NCI-H345 (cell line): ENCODE data around the gene DPEP1.
"Not testable (repeated sequence)": the region's sequence is repeated elsewhere in the genome, so short reads cannot be mapped to it uniquely, and the experiment has no call there.

Experiments
- DNase-seq: peaks from one replicate; lab custom pipeline; 2025; lab: John Stamatoyannopoulos, UW

The DPEP1 gene

DNA sequence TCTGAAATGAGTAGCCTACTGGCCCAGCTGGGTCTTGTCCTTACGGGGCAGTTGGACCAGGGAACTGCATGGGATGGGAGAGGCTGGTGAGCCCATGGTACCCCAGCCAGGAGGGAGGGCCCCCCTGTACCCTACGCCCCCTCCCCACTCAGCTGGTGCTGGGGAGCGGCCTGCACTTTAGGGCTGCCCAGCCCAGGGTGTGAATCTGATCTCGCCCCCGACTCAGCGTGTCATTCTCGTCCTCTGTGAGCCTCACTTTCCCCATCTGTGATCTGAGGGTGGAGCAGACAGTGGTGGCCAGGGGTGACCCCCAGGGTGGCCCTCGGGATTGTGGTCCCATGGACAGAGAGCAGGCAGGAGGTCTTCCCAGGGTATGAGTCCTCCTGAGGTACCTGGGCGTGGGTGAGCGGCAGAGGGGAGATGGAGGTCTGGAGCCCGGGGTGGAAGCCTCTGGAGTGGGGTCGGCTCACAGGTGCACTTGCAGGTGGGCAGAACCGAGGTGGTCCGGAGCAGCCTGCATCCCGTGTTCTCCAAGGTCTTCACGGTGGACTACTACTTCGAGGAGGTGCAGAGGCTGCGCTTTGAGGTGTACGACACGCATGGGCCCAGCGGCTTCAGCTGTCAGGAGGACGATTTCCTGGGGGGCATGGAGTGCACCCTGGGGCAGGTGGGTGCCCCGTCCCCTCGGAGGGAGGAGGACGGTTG is 36.2 kb upstream of the DPEP1 start:
- DNase-seq = no peak

DNA sequence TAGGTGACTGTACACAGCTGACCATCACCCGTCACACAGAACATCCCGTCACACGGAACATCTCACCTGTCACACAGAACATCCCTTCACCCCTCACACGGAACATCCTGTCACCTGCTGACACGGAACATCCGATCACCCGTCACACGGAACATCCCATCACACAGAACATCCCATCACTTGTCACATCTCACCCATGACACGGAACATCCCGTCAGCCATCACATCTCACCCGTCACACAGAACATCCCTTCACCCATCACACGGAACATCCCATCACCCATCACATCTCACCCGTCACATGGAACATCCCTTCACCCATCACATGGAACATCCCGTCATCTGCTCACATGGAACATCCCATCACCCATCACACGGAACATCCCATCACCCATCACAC is 34.1 kb upstream of the DPEP1 start:
- no peak for DNase-seq

DNA sequence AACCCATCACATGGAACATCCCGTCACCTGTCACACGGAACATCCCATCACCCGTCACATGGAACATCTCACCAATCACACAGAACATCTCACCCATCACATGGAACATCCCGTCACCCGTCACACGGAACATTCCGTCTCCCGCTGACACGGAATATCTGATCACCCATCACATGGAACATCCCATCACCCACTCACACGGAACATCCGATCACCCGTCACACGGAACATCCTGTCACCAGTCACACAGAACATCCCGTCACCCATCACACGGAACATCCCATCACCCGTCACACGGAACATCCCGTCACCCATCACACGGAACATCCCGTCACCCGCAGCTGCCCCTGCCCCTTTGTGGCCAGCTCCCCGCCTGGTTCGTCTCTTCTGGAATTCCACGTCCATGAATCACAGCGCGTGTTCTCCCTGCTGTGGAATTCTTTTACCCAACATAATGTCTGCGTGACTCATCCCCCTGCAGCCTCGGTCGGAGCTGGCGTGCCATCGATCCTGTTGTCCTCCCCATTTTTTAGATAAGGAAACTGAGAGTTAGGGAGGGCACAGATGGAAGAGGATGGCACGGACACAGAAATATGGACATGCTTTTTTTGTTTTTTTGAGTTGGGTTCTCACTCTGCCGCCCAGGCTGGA is 32.3 kb upstream of the DPEP1 start:
- no peak for DNase-seq

DNA sequence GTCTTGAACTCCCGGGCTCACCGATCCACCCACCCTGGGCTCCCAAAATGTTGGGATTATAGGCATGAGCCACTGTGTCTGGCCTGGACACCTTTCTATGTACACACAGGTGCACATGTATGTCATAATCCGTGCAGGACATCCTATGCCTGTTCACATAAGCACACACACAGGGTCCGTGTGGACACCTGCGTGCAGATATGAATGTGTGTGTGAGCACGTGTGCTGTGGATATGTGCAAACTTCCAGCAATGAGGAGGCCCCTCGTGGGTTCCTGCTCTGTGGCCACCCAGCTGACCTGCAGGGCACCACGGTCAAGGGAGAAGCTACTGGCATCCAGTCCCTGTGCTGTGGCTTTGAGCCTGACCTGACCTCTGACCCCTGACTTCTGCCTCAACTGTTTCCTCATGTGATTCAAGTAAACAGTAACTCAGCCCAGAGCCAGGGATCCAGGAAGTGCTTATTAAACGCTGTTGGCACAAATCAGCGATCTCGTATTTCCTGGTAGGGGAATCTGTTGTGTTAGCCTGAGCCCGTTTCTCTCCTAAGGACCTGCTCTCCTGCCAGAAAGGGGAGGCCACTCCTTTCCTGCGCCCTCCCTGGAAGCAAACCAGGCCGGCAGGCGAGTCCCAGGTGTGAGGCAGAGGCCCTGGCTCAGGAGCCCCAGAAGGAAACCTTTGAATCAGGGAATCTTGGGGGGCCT is 31.4 kb upstream of the DPEP1 start:
- DNase-seq = no peak

DNA sequence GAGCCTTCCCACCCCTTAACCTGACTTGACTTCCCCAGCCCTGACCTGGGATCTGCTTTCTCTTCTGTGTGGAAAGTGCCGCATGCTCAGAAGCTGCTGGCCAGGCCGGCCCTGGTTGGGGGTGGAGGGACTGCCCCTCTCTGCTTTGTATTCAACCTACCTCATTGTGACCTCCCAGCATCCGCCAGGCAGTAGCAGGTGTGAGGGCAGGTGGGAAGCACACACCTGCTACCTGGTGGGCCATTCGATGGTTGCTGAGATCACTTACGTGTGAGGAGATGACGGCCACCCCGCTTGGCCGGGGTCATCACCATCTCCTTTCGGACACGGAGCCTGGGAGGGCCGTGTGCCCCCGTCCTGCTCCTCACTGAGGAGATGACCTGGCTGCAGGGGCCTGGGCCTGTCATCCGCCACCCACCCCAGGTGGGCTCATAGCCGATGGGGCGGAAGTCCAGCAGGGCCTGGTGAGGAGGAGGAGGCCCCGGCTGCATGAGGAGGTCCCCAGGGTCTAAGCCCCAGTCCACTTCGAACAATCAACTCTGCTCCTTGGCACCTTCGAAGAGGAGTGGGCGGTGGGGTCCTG is 30.7 kb upstream of the DPEP1 start:
- DNase-seq = no peak

GRCh38 chr16:89583197-89583894 is 30.1 kb upstream of the DPEP1 start:
- DNase-seq = no peak

DNA sequence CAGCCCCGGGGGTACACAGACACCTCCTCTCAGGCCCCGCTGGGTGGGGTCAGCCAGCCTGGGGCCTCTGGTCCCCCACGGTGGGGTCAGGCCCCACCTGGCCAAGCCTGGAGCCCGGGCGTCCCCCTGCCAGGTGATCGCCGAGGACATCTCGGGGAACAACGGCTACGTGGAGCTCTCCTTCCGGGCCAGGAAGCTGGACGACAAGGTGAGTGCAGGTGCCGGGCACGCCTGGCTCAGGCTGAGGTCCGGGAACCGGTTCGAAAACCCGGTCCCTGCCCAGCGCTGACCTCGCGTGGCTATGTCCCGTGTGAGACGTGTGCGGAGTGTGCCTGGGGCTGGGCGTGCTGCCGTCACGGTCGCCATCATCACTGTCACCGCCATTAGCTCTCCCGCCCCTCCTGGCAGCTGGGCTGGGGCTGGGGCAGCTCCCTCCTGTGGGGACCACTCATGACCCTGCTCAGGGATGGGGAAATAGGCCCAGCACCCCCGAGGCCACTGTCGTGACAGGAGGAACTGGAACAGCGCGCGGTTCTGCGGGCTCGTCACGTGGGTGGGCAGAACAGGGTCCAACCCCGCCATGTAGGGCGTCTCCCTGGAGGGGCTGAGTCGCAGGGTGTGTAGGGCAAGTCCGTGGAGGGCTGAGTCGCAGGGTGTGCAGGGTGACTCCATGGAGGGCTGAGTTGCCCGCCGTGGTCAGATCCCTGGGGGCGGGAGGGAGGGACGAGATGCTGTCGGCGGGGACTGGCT is 29.4 kb upstream of the DPEP1 start:
- DNase-seq = no peak

DNA sequence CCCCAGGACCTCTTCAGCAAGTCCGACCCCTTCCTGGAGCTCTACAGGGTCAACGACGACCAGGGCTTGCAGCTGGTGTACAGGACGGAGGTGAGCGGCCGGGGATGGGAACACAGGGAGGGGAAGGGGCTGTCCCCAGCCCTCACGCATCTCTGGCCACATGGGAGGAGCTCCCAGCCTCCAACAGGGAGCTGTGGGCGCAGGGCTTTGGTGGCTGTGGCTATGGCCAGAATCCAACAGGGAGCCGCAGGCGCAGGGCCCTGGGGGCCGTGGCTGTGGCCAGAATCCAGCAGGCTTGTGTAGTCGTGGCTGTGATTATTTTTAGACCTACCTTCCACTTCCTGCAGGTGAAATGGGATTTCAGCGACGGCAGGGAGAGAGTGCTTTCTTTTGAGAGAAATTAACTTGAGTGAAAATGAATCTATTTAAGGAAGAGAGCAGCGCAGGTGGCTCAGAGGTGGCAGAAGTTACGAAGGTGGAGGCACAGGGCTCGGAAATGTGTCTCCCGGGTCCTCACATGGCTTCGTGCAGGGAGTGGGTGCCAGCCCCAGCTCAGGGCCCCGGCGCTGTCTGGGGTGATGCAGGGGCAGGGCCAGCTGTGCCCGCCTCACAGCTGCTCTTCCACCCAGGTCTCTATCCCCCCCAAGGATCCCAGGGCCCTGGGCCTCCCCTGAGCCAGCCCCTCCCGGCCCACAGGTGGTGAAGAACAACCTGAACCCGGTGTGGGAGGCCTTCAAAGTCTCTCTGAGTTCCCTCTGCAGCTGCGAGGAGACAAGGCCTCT is 28.5 kb upstream of the DPEP1 start:
- DNase-seq = no peak

GRCh38 chr16:89586218-89586617 is 27.2 kb upstream of the DPEP1 start:
- no peak for DNase-seq

DNA sequence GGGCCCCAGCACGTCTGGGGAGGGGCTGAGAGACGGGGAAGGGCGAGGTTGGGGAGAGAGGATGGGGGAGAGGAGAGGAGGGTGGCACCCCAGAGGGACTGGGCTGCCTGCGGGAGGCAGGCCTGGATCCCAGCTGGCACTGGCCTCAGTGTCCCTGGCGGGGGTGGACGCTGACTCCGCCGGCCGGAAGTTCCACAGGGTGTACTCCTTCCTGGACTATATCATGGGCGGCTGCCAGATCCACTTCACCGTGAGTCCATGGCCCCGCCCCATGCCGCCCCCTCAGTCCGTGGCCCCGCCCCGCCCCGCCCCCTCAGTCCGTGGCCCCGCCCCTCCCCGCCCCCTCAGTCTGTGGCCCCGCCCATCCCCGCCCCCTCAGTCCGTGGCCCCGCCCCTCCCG is 26.6 kb upstream of the DPEP1 start:
- DNase-seq = no peak

DNA sequence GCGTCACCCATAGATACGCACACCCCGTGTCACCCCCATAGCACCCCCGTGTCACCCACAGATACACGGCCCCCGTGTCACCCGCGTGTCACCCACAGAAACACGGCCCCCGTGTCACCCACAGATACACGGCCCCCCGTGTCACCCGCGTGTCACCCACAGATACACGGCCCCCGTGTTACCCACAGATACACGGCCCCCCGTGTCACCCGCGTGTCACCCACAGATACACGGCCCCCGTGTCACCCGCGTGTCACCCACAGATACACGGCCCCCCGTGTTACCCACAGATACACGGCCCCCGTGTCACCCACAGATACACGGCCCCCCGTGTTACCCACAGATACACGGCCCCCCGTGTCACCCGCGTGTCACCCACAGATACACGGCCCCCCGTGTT is 25.8 kb upstream of the DPEP1 start:
- not testable (repeated sequence) for DNase-seq

DNA sequence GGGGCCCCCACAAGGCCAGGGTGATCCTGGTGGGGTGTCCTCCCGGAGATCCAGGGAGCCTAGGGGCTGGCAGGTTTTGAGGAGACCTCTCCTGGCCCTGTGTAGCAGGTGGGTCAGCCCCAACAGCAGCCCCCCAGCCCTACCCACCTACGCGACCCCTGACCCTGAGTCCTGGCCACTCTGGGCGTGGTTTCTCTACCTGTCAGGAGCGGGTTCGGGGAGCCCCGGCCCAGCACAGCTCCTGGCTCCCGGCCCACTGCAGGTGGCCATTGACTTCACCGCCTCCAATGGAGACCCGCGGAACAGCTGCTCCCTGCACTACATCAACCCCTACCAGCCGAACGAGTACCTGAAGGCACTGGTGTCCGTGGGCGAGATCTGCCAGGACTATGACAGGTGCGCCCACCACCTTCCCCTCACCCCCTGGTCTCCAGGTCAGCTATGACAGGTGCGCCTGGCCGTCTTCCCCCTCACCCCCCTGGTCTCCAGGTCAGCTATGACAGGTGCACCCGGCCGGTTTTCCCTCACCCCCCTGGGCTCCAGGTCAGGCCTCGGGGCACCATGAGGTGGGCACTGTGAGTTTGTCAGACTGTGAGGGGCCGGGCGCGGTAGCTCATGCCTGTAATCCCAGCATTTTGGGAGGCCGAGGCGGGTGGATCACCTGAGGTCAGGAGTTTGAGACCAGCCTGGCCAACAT is 24.9 kb upstream of the DPEP1 start:
- no peak for DNase-seq

GRCh38 chr16:89589241-89589926 is 24.1 kb upstream of the DPEP1 start:
- DNase-seq = no peak

DNA sequence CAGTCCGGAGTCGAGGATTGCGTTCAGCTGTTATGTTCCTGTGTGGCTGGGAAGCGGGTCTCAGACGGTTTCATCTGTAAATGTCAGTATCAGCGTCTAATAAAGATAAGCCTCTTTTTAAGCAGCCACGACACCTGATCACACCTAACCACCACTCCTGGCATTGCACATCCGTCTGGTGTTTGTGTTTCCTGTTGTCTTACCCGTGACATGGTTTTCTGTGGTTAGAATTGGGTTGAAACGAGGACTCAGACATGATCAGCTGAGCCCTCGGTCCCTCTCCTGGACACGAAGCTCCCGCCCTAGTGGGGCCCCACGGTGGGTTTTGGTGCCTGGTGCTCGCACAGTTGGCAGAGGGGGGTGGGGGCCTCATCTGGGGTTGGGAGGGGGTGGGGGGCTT is 19.6 kb upstream of the DPEP1 start:
- DNase-seq = no peak

- no peak for DNase-seq
Measured at GRCh38 chr16:89595330-89596060, 17.9 kb upstream of the DPEP1 start.

- no peak for DNase-seq
Measured at GRCh38 chr16:89596061-89596689, 17.3 kb upstream of the DPEP1 start.

- DNase-seq = no peak
Measured at GRCh38 chr16:89596957-89597649, 16.3 kb upstream of the DPEP1 start.

DNA sequence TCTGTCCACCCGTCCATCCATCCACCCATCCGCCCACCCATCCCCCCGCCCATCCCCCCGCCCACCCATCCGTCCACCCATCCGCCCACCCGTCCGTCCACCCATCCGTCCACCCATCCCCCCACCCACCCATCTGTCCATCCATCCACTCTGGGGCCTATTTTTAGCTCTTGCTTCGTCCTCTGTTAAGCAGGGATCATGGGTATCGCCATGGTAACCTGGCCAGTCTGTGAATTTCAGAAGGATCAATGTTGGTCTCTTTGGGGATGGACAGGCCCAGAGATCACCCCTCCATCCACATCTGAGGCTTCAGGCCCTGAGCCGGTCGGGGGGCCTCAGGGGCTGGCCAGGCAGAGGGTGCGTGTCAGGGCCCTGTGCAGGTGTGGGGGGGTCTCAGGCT is 15.2 kb upstream of the DPEP1 start:
- DNase-seq = no peak
